GM19025 (cell line): ENCODE data around the gene NSG1.
"Not testable (repeated sequence)": the region's sequence is repeated elsewhere in the genome, so short reads cannot be mapped to it uniquely, and the experiment has no call there.

ENCODE experiments used
- ATAC-seq: cut with Tn5 transposase; IDR thresholded peaks from one replicate; pipeline ENCODE4 v1.9.1; 2021; ENCODE audit warnings: mild to moderate bottlenecking, low read depth, moderate library complexity; ENCODE audit not compliant: unreplicated experiment

The NSG1 gene

DNA sequence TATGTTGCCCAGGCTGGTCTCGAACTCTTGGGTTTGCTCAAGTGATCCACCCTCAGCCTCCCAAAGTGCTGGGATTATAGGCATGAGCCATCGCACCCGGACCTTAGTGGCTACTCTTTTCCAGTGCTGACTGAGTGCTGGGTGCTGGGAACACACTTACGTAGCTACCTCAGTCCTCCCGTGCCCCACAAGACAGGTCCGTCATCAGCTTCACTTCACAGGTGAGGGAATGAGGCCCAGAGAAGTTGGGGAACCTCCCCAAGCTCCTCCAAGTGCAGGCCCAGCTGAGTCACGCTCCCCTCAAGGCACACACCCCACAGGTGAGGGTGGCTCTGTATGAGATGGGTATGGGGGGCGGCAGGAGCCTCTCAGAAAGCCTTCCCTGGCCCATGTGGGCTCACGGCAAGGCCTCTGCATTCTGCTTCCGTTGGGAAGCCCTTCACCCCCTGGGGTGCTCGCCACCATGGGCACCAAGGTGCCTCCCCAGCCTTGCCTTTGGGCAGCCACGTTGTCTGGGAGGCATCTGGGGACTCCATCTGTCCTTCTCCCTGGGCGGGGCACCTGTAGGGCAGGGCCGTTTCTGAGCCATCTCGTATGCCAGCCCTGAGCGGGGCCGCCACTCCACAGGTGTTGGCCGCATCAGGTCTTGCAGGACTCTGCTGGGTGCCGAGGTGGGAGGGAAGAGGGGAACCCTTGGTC, 28.4 kb downstream of the NSG1 start:
- no peak for ATAC-seq

DNA sequence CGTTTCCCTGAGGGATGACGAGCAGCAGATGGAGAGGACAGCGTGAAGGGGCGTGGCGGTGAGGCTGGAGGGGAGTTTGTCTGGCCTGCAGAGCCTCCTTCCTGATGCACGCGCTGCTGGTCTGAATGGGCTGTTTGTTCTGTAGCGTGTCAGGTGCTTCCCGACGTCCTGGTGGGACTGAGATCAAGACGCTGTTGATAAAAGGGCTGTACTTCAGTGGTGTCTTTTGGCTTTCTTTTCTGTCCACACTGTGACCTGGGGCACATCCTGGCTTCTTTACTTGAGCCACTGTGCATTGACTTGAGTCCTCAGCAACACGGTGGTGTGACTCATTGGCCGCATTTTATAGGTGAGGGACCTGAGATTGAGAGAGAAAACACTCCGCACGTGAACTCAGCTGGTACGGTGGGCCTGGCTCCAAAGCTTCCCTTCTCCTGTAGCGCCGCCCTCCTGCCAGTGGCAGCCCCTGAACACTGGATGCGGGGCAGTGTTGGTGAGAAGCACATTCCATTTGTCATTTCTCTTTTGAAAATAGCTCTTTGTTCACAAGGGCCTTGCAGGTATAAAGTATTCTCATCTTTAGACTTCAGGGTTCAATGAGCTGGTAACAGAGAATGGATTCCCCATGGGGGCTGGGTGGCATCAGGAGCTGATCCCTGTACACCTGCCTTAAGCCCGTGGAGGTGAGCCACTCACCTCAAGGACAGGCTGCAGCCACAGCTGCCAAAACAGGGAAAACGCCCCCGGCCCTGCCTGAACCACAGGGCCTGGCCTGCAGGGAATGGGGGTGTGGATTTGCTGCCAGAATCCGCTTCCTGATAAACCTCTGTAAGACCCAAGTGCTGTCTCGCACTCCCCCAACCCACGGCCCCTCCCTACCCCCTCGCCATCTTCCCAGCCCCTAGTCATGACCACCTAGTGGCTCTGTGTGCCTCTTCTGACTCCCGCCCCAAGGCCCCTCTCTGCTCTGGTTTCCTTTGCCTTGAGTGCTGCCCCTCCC, 29.2 kb downstream of the NSG1 start:
- no peak for ATAC-seq

DNA sequence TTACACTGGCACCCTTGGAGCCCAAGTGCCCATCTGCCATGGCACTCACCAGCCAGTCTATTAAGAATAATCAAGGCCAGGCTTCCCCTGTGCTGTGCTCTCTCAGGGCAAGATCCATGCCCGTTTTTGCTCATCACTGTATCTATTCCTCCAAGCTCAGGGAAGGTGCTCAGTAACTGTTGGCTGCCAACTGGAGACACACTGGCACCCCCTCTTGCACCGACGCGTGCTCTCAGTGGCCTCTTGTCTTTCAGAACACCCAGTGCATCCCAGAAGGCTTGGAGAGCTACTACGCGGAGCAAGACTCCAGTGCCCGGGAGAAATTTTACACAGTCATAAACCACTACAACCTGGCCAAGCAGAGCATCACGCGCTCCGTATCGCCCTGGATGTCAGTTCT, 30.1 kb downstream of the NSG1 start:
- no peak for ATAC-seq

DNA sequence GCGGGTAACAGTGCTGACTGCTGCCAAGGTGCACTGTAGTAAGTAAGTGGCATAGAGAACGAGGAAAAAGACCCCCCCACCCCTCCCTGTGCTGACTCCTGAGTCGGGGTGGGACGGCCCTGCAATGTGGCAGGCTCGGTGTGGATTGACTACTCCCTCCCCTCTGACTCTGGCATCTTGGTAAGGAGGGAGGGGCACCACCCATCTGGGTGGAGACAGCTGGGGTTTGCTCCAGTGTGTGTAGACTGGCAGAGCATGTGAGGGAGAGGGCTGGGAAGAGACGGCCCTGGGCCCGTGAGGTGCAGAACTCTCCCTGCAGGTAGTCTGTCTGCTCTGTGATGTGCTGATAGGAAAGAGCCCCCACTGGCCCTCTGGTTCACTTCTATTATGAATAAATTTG, 31.0 kb downstream of the NSG1 start:
- ATAC-seq, result no peak

DNA sequence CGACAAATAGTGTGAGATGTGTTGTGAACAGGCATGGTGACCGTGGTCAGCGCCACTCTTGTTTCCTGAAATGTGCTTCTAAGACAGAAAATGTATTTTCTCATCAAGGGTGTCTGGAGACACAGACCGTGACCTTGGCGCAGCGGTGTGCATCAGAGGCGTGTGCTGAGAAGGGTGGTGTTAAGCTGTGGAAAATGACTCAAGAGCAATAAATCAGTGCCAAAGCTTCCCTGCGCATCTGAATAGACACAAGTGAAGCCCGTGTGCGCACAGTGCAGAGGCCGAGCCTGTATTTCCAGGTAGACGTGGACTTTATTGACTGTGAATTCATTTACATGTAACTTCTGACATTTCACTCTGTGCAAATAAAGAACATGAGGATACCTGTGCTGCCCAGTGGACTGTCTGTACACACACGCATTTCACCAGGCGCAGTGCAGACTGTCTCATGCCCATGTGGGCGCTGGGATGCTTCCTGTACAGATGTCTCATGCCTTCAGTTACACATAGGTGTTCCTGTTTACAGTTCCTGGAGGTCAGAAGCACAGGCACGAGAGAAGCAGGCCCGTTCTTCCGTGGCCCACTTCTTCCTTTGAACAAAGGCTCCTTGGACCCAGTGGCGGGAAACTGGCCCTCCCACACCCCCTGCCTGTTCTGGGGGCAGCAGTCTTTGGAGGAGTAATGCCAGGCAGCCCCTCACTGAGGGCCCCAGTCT, 31.9 kb downstream of the NSG1 start:
- ATAC-seq, result no peak

DNA sequence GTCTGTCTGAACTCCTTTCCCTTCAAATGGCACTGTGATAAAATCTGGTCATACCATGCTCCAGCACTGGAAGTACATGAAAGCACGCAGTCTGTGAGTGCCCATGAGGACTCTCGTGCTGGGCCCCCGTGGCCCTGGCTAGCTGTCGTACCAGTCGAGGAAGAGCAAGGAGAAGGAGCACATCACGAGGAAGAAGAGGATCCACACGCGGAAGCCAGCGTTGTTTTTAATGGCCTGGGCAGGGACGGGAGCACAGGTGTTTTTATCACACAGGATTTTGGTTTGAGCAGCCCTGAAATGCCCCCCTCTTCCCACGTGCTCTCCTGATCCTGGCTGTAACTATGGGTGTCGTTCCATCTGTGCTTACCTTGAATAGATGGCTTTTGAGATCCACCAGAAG, 33.0 kb downstream of the NSG1 start:
- ATAC-seq, result no peak

DNA sequence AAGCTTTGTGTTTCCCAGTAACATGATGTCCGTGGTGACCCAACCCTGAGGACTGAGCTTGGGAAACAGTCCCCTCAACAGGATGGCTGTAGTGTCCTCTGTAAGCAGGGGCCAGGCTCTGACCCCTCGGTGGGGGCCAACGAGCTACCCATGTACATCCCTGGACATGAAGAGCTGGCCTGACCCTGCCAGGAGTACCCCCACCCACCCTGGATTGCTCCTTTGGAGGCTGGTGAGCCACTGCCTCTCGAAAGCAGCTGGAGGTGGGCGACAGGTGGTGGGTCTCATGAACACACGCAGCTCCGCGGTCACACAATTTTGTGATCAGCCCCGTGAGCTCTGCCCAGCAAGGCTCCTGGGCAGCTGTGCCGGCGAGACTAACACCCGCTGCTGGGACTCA, 33.5 kb downstream of the NSG1 start:
- ATAC-seq, result no peak

DNA sequence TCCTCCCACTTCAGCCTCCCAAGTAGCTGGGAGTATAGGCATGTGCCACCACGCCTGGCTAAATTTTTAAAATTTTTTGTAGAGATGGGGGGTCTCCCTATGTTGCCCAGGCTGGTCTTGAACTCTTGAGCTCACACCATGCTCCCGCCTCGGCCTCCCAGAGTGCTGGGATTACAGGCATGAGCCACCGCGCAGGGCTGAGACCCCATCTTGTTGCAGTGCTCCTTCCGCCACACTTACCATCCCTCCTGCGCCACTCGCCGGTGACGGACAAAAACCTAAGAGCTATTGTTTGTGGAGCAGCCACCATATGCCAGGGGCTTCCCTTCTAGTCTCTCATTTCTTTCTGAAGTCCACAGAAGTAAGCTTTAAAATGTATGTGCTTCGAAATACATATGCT, 34.5 kb downstream of the NSG1 start:
- ATAC-seq, result no peak

DNA sequence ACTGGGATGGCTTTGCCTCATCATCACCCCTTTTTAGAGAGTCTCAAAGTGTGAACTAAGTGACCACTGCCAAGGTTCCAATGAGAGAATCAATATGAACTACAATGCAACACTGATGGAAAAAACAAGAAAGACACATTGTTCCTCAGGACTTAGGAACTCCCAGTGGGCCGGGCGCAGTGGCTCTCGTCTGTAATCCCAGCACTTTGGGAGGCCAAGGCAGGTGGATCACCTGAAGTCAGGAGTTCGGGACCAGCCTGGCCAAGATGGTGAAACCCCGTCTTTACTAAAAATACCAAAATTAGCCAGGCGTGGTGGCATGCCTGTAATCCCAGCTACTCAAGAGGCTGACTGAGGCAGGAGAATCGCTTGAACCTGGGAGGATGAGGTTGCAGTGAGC, 35.2 kb downstream of the NSG1 start:
- ATAC-seq, result not testable (repeated sequence)

DNA sequence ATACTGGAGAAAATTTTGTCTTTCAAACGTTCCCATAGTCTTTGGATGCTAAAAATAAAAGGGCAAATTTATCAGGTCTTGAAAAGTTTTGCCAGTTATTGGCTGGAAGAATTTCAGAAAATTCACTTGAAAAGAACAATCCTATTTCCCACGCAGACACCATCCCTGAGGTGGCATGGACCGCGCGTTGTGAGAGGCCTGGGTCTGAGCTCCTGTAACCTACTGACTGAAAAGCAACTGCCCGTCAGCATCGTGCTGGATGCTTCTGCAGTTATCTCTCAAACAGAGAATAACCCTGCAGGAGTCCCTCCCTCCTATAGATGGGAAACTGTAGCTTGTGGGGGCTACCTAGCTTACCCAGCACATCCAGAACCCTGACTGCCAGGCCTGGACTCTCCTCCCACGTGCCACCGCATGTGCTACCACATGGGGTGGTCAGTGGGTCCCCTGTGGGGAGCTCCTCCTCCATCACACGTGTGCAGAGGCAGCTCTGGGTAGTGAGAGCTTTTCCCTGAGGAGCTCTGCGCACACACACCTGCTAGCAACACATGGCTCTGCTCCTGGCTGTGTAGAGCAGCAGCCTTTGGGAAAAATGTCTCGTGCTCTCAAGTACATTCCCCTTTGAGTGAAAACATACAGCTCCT, 36.1 kb downstream of the NSG1 start:
- ATAC-seq, result no peak

DNA sequence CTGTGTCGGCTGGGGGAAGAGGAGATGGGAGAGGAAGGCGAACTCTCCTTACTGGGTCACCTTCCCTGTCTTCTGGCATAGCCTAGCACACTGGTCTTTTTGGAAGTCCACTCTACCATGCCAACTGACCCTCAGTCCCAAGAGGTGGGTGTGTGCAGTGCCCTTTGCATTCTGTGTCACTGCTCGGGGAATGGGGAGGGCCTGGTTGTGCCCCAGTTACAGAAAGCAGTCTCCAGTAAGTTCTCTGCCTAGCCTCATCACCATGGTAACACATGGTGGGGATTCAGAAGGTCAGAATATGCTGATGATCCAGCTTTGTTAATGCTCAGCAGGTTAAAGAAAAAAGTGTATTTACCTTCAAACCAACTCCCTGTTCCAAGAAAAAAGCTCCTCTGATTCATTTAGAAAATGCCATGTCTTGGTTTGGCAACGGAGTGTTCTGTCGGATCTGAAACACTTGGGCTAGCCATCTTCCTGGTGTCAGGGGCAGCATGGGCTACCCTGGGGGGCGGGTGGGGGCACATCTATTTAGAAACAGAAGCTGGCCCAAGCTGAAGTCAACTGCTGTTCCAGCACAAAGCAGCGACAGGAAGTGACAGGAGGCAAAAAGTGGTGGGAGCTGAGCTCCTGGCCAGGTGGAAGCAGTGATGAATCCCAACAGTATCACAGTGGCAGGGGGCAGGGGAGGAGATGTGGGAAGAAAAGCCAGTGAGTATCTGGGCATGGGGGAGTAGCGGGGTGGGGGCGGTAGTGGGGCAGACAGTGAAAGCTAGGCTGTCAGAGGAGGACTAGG, 37.0 kb downstream of the NSG1 start:
- ATAC-seq, result no peak

DNA sequence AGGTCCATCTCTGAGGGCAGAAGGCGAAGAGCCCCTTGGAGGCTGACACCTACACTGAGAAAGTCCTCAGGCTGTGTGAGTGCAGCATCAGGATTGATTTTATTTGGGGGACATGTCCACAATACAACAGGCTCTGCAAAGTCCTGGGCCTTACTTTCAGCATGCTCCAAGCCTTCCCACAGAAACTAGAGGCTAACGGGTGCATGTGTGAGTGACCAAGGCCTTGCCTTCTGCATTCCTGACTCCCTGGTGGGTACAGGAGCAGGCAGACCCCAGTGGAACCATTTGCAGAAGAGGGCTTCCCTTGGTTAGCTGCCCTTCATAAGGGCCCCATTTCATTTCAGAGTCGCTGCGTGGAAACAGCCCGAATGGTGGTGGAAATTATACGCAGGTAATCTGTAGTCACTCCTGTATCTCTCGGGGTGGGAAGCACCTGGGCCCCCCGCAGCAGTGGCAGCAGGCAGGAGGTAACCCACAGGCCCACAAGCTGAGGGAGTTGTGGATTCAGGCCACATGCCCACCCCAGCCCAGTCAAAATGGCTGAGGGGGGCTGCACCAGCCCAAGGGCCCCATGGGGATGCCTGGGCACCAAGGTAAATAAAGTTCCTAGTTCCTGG, 37.7 kb downstream of the NSG1 start:
- no peak for ATAC-seq

DNA sequence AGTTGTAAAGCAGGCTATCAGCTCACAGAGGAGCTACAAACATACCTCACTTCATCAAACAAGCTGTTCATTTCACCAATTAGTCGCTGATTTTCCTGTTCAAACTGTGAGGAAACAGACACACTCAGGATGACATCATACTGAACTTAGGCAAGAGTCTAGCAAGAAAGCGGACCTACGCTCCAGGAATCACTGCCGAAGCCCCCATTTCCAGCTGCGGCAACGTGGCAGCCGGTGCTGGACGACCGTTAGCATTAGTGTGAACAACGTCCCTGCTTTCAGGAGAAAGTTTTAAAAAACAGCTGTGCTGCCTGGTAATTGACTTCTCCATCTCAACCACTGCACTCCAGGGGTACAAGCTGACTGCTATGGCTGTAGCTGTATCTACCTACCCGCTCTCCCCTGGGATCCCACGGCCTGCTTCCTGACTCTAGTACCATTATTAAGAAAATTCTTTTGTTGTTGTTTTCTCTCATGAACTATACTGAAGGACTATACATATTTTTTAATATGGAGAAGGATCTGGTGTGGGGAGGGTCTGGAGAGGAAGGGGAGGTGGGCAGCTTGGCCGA, 38.3 kb downstream of the NSG1 start:
- no peak for ATAC-seq

DNA sequence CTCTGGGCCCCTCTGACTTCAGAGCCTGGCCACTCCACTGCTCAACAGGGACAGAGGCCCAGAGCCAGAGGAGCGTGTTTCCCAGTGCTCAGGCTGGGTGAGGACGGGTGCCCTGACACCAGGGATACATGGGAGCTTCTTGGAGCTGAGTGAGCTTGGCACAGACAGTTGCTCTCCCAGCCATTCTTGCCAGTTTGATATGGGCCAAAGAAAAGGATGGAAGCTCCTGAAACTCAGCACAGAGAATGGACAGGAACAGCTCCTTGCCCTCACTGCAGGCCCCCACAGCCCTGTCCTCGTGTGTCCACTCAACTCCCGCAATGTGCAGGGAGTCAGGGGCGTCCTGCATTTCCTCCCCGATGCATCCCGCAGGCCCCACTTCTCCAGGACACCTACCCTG, 38.8 kb downstream of the NSG1 start:
- no peak for ATAC-seq

DNA sequence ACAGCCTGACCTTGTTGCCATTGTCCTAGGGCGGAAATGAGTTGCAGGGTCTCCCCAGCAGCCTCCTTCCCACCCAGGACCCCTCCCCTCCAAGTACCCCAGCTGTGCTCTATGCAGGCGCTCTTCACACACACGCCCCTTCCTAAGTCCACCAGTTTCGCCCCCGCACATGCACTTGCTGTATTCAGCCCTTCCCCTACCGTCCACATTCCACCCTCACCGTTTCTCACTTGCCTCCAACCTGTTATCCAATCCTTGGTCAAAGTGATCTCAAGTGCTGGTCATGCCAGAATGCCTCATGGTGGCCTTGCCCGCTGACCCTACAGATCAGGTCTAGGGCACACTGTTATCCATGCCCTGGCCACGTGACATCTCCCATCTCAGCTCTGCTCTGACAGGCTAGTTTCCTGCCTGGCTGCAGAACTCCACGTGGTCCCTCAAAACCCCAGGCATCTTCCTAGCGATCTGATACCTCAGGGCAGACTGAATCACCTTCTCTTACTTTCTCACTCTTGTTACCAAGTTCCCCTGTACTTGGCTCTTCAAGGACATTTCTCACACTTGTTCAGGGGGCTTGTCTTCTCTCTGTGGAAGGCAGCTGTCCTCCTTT, 39.7 kb downstream of the NSG1 start:
- no peak for ATAC-seq

DNA sequence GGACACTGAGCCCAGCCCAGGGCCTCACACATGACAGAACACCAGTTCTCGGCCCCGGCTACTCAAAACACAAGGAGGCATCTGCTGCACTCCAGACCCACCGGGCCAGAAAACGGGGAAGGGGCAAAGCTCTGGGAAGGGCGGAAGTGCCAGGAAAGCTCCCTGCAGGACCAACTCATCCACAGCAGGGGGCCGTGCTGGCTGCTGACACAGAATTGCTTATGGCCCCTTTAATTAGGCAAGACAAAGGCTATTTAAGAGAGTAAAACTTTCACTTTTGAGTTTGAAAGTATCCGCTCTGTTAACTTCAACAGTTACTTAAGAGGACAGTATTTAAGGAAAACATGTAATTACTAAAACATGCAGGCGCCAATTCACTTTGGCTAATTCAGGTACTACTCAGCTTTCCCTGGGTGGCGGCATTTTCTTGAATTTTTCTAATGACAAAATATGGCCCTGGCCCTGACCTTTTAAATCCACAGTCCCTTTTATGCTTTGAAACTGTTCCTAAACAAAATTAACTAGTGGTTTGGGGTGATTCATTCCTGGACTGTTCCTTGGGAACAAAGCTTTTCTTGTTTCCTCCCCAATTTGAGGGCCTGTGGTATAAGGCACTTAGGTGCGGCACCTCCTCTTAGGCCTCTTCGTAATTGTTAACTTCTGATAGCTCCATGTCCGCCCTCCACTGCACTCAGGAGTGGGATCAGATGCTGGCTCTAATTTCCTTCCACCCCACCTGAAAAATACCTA, 40.4 kb downstream of the NSG1 start:
- ATAC-seq, result no peak

DNA sequence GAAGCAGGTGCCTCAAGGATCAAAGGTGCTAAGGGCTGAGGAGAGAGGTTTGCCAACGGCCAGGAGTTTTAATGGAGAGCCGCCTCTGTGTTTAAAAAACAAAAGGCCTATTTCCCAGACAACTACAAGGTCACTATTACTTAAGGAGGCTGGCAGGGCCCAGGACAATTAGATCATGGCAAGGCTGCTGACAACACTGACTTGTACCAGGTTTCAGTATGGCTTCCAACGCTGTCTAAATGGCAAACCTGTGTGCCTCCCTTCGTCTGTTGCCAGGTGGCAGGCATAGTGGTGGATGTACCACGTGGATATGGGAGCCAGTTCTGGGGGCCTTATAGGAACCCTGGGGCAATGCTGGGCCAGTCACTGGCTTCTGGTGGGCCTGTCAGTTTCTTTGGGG, 41.0 kb downstream of the NSG1 start:
- ATAC-seq, result no peak
